ENCODE measurements around the gene DHRS3.
"Not testable (repeated sequence)": the region's sequence is repeated elsewhere in the genome, so short reads cannot be mapped to it uniquely, and the experiment has no call there.

Gene DHRS3, protein sequence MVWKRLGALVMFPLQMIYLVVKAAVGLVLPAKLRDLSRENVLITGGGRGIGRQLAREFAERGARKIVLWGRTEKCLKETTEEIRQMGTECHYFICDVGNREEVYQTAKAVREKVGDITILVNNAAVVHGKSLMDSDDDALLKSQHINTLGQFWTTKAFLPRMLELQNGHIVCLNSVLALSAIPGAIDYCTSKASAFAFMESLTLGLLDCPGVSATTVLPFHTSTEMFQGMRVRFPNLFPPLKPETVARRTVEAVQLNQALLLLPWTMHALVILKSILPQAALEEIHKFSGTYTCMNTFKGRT

DNA sequence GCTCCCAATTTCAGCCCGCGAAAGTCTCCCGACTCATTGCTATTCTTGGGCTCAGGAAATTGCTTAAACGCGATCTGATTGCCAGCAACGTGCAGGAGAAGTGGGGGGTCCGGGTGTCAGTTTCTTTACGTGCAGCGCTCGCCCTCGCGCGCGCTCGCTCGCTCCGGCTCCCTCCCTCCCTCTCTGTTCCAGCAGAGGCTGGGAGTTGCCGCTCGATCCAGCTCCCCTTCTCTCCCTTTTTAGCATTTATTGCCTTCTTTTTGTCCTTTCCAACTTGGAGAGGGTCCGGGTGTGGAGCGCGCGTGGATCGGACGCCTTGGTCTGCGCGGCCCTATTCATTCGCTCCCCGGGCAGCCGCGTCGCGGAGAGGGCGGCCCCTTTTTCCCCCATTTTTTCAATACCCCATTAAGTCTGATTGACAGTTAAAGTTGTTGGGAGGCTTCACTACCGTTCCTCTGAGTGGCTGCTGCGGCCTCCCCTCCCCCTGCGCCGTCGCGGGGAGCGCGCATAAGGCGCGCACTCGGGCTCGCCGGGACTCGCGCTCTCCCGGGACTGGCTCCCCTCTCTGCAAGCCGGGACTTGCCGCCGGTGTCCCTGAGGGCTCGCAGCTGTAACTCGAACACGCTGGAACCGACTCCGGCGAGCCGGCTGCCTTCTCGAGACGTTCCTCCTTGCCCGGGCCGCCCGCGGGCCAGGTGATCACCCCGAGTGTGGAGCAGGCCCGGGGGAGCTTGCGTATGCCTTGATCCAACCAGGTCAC is at the start of gene DHRS3:
DHRS3 (minus strand) TSS at position 310 of the 760 bp plus-strand sequence. CDS start 862 bp downstream, outside the sequence.
- Histone ChIP-seq H3K27me3 (ENCODE audit: control insufficient read depth, insufficient read depth, low read length) (no peaks in the 10 kb centered on the region), H3K4me3 (ENCODE audit: low read depth, low read length) (peak within 1 kb of the TSS; percentile 96), H3K36me3 (ENCODE audit: control insufficient read depth, insufficient read depth, low read length) (peaks cover 9% of the 10 kb centered on the region), H3K9me3 (ENCODE audit: control insufficient read depth, insufficient read depth, low read length) (no peaks in the 10 kb centered on the region), H3K4me1 (ENCODE audit: control insufficient read depth, insufficient read depth, low read length) (peaks cover 24% of the 10 kb centered on the region), H3K9ac (ENCODE audit: low read depth, low read length) (peak within 1 kb of the TSS; percentile 98)

DNA sequence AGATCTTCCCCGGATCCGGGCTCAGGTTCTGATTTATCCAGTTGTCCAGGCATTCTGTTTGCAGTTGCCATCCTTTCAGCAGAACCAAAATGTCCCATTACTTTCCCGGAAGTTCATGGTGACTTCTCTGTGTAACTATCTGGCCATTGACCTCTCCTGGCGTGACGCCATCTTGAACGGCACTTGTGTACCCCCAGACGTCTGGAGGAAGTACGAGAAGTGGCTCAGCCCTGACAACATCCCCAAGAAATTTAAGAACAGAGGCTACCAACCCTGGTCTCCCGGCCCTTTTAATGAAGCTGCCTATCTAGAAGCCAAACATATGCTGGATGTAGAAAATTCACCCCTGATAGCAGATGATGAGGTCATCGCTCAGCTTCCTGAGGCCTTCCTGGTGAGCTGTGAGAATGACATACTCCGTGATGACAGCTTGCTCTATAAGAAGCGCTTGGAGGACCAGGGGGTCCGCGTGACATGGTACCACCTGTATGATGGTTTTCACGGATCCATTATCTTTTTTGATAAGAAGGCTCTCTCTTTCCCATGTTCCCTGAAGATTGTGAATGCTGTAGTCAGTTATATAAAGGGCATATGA is 48.2 kb upstream of the DHRS3 start:
- Histone ChIP-seq H3K36me3 (ENCODE audit: control insufficient read depth, insufficient read depth, low read length) (no peaks in the 10 kb centered on the region), H3K27me3 (ENCODE audit: control insufficient read depth, insufficient read depth, low read length) (no peaks in the 10 kb centered on the region), H3K9me3 (ENCODE audit: control insufficient read depth, insufficient read depth, low read length) (peaks cover 10% of the 10 kb centered on the region), H3K4me3 (ENCODE audit: low read depth, low read length) (no peak overlapping the region), H3K4me1 (ENCODE audit: control insufficient read depth, insufficient read depth, low read length) (peaks cover 4% of the 10 kb centered on the region), H3K9ac (ENCODE audit: low read depth, low read length) (no peak overlapping the region)

DNA sequence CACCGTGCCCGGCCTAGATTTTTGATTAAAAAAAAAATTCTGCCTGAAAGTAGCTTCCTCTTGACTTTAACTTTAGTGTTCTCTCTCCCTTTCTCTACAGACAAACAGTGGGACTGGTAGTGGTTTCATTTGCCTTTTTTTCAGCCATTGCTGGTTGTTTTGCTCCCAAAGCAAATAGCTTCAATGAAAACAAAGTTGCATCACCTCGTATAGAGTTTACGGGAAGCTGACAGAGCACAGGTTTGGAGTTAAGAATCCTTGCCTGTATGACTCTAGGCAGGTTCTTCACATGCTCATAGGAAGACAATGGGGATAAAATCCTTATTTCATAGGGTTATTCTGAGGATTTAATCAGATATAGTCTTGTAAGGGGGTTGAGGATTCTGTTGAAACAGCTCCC is 47.5 kb upstream of the DHRS3 start:
- Histone ChIP-seq H3K4me1 (ENCODE audit: control insufficient read depth, insufficient read depth, low read length) (peaks cover 4% of the 10 kb centered on the region), H3K4me3 (ENCODE audit: low read depth, low read length) (no peak overlapping the region), H3K9me3 (ENCODE audit: control insufficient read depth, insufficient read depth, low read length) (peaks cover 10% of the 10 kb centered on the region), H3K9ac (ENCODE audit: low read depth, low read length) (no peak overlapping the region), H3K36me3 (ENCODE audit: control insufficient read depth, insufficient read depth, low read length) (no peaks in the 10 kb centered on the region), H3K27me3 (ENCODE audit: control insufficient read depth, insufficient read depth, low read length) (no peaks in the 10 kb centered on the region)

DNA sequence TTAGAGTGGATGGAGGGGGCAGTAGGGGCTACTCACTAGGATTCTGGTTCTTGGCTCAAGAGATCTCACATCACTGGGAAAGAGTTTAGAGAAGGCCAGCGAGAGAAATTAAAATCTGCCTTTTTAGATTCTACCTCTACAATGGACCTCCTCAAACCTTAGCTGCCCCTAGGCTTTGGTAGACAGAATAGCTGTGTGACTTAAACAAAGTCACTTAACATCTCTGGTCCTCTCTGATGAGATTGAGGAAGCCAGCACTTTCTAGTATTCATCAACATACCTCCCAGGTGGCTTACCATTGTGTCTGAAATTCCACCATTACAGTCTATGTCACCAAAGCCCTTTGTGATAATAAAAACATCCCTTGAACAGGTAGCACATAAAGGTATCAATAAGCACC is 44.5 kb upstream of the DHRS3 start:
- Histone ChIP-seq H3K9ac (ENCODE audit: low read depth, low read length) (no peak overlapping the region), H3K4me3 (ENCODE audit: low read depth, low read length) (no peak overlapping the region), H3K9me3 (ENCODE audit: control insufficient read depth, insufficient read depth, low read length) (no peaks in the 10 kb centered on the region), H3K27me3 (ENCODE audit: control insufficient read depth, insufficient read depth, low read length) (no peaks in the 10 kb centered on the region), H3K4me1 (ENCODE audit: control insufficient read depth, insufficient read depth, low read length) (peaks cover 7% of the 10 kb centered on the region), H3K36me3 (ENCODE audit: control insufficient read depth, insufficient read depth, low read length) (no peaks in the 10 kb centered on the region)

DNA sequence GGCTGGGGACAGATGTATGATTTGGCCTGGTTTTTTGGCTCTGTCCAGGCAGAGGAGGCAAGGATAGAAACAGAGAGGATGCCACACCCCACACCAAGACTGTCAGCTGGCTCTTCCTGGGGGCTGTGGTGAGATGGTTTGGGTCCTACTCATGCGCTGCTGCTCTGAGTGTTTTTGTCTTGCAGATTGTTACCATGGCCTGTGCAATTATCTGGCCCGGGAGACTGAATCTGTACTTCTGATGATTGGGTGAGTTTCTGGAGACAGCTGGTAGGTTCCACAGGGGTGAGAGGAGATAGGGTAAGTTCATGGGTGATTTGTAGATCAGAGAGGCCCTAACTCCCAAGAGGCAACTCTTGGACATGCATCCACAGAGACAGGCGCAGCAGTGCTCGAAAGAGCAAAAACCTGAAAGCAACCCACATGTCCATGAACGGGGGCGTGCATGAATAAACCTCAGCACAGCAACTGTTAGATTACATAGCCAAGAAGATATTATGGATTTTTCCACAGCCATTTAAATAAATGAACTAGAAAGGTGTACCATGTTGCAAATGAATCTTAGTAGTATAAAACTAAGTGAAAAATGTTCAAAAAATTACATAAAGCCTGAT is 43.7 kb upstream of the DHRS3 start:
- Histone ChIP-seq H3K4me3 (ENCODE audit: low read depth, low read length) (no peak overlapping the region), H3K9ac (ENCODE audit: low read depth, low read length) (no peak overlapping the region), H3K36me3 (ENCODE audit: control insufficient read depth, insufficient read depth, low read length) (no peaks in the 10 kb centered on the region), H3K9me3 (ENCODE audit: control insufficient read depth, insufficient read depth, low read length) (no peaks in the 10 kb centered on the region), H3K4me1 (ENCODE audit: control insufficient read depth, insufficient read depth, low read length) (peaks cover 7% of the 10 kb centered on the region), H3K27me3 (ENCODE audit: control insufficient read depth, insufficient read depth, low read length) (no peaks in the 10 kb centered on the region)

DNA sequence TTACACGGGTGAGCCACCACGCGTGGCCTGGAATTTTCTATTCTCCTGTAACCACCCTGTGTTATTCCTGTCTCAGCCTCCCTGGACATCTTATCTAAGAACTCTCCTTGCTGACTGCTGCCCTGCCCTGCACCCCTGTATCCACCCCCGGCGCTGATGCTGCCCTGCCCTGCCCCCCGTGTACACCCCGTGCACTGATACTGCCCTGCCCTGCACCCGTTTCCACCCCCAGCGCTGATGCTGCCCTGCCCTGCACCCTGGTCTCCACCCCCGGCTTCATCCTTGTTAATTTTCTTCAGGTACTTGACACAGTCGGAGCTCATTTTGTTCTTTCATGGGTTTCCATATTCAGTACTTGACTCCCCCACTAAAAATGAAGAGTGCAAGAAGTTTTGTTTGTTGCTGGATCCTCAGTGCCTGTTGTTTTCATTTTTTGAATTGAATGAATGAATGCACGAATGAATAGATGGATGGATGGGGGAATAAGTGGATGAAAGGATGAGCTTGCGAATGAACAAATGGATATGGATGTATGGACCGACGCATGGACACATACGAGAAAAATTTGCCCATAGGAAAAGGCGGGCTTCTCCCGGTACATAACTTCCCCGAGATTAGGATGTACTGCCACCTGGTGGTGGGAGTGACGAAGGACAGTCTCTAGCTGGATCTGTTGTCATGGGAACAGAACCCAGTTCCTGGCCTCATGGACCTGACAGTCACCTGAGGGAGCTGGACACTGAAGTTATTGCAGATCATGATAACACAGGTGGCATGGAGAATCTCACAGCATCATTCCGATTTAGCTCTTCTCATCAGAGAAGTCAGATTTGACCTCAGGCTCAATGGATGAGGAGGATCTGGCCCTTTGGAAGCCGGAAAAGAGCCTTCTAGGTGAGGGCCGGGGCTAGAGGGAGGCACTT is 40.8 kb upstream of the DHRS3 start:
- no peaks in the 10 kb centered on the region for H3K36me3 ChIP-seq (ENCODE audit: control insufficient read depth, insufficient read depth, low read length)
- H3K9me3 ChIP-seq (ENCODE audit: control insufficient read depth, insufficient read depth, low read length): peaks cover 8% of the 10 kb centered on the region
- H3K4me3 ChIP-seq (ENCODE audit: low read depth, low read length): no peak overlapping the region
- H3K9ac ChIP-seq (ENCODE audit: low read depth, low read length): no peak overlapping the region
- H3K27me3 ChIP-seq (ENCODE audit: control insufficient read depth, insufficient read depth, low read length): no peaks in the 10 kb centered on the region
- H3K4me1 ChIP-seq (ENCODE audit: control insufficient read depth, insufficient read depth, low read length): peaks cover 7% of the 10 kb centered on the region

DNA sequence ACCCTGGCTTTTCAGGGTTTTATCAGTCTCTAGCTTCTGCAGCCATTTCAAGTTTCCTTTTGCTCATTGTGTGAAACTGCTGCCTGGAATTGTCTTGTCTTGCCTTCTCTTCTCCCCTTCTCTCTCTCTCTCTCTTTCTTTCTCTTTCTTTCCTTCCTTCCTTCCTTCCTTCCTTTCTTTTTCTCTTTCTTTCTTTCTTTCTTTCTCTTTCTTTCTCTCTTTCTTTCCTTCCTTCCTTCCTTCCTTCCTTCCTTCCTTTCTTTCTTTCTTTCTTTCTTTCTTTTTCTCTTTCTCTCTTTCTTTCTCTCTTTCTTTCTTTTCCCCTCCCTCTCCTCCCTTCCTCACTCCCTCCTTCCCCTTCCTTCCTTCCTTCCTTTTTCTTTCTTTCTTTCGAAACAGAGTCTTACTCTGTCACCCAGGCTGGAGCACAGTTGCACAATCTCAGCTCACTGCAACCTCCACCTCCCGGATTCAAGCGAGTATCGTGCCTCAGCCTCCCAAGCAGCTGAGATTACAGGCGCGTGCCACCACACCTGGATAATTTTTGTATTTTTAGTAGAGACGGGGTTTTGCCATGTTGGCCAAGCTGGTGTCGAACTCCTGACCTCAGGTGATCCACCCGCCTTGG is 40.0 kb upstream of the DHRS3 start:
- not testable (repeated sequence) for H3K4me1 ChIP-seq (ENCODE audit: control insufficient read depth, insufficient read depth, low read length); H3K9me3 ChIP-seq (ENCODE audit: control insufficient read depth, insufficient read depth, low read length); H3K27me3 ChIP-seq (ENCODE audit: control insufficient read depth, insufficient read depth, low read length); H3K9ac ChIP-seq (ENCODE audit: low read depth, low read length); H3K4me3 ChIP-seq (ENCODE audit: low read depth, low read length); H3K36me3 ChIP-seq (ENCODE audit: control insufficient read depth, insufficient read depth, low read length)

DNA sequence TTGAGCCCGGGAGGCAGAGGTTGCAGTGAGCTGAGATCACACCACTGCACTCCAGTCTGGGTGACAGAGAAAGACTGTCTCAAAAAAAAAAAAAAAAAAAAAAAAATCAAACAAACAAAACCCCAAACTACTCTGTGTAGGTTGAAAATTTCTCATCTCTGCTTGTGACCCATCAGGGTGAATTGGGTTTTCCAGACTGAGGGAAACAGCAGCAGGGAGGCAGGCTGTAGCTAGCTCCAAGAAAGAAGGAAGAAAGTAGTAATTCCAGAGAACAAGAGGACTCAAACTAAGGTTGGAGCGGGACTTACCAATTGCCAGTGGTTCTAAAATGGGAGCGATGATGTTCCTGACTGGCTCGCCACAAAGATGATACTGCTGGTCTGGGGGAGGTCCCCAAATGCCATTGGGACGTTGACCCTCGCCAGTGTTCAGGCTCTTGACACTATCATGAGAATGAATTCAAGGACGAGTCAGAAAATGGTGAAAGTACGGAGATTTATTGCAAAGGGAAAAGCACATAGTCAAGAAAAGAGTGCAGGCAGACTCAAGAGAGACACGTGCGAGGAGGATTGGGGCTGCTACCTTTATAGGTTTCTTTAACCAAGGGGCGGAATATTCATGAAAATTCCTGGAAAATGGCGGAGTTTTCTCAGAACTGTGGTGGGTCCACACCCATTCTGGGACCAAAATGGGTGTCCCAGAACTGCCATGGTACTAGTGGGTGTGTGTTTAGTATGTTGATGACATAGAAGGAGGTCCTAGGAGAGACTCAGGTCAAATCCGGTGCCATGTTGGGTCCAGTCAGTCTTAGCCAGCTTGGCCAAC is 39.3 kb upstream of the DHRS3 start:
- H3K9me3 ChIP-seq (ENCODE audit: control insufficient read depth, insufficient read depth, low read length): peaks cover 8% of the 10 kb centered on the region
- no peak overlapping the region for H3K9ac ChIP-seq (ENCODE audit: low read depth, low read length)
- no peaks in the 10 kb centered on the region for H3K36me3 ChIP-seq (ENCODE audit: control insufficient read depth, insufficient read depth, low read length)
- no peaks in the 10 kb centered on the region for H3K27me3 ChIP-seq (ENCODE audit: control insufficient read depth, insufficient read depth, low read length)
- H3K4me3 ChIP-seq (ENCODE audit: low read depth, low read length): no peak overlapping the region
- H3K4me1 ChIP-seq (ENCODE audit: control insufficient read depth, insufficient read depth, low read length): peaks cover 7% of the 10 kb centered on the region

DNA sequence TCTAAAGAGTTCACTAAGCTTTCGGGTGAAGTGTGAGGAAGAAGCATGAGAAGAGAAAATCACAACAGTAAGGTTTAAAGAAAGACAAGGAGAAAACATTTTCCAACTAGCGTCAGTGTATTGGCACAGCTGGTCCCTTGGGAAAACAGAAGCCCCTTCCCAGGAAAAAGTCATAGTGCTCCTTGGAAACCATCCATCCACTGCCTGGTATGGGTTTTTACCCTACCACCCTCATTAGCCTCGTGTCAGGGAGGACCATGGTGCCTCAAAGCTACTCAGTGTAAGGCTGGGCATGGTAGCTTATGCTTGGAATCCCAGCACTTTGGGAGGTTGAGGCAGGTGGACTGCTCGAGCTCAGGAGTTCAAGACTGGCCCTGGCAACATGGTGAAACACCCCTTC is 38.6 kb upstream of the DHRS3 start:
- H3K9me3 ChIP-seq (ENCODE audit: control insufficient read depth, insufficient read depth, low read length): peaks cover 8% of the 10 kb centered on the region
- H3K4me1 ChIP-seq (ENCODE audit: control insufficient read depth, insufficient read depth, low read length): peaks cover 5% of the 10 kb centered on the region
- no peaks in the 10 kb centered on the region for H3K27me3 ChIP-seq (ENCODE audit: control insufficient read depth, insufficient read depth, low read length)
- H3K36me3 ChIP-seq (ENCODE audit: control insufficient read depth, insufficient read depth, low read length): no peaks in the 10 kb centered on the region
- no peak overlapping the region for H3K9ac ChIP-seq (ENCODE audit: low read depth, low read length)
- no peak overlapping the region for H3K4me3 ChIP-seq (ENCODE audit: low read depth, low read length)

DNA sequence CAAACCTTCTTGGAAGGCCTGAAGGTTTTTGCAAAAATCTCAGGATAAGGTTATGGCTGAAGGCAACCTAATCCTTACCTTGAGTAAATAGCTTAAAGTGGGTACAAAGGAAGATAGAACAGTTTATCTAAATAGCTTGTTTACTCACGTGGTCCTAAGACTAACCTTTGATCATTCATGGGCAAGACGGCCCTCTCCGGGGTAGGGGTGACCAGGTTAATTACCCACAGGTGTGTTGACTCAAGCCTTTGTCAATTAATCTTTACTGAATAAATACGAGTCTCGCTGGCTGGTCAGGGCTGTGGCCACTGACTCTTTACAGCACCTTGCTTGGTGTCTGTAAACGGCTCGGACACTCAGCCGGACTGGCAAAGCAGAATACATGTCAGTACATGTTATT is 36.6 kb upstream of the DHRS3 start:
- Histone ChIP-seq H3K9me3 (ENCODE audit: control insufficient read depth, insufficient read depth, low read length) (peaks cover 8% of the 10 kb centered on the region), H3K9ac (ENCODE audit: low read depth, low read length) (no peak overlapping the region), H3K36me3 (ENCODE audit: control insufficient read depth, insufficient read depth, low read length) (no peaks in the 10 kb centered on the region), H3K4me3 (ENCODE audit: low read depth, low read length) (no peak overlapping the region), H3K27me3 (ENCODE audit: control insufficient read depth, insufficient read depth, low read length) (no peaks in the 10 kb centered on the region), H3K4me1 (ENCODE audit: control insufficient read depth, insufficient read depth, low read length) (peaks cover 3% of the 10 kb centered on the region)
